Brain microvascular endothelial cell (primary cell): ENCODE results near the gene MLLT10.

Experiments
- DNase-seq: peaks from one replicate; pipeline ENCODE4 v3.0.0-alpha.2; 2020
- H3K27ac ChIP-seq: fragments of 250-450 bp; sonication (Bioruptor Pico); 2 replicates; pipeline ENCODE4 v1.5.1; 2020; ENCODE audit warnings: mild to moderate bottlenecking, moderate library complexity
- H3K27me3 ChIP-seq: fragments of 250-450 bp; sonication (Bioruptor Pico); replicated peaks from 2 replicates; pipeline ENCODE4 v1.5.1; 2020; ENCODE audit warnings: mild to moderate bottlenecking
- H3K36me3 ChIP-seq: fragments of 250-450 bp; sonication (Bioruptor Pico); replicated peaks from 2 replicates; pipeline ENCODE4 v1.5.1; 2020; ENCODE audit warnings: mild to moderate bottlenecking
- H3K4me3 ChIP-seq: 2 replicates; pipeline ENCODE4 v1.5.1; 2011; ENCODE audit warnings: low read depth, mild to moderate bottlenecking, control low read depth, low read length, moderate library complexity
- CTCF ChIP-seq: IDR thresholded peaks from 2 replicates; pipeline ENCODE4 v1.5.1; 2011; ENCODE audit warnings: low read depth, mild to moderate bottlenecking, moderate library complexity, low read length, control low read depth, inconsistent platforms; ENCODE audit errors: missing control alignments
- in situ Hi-C: cut with HindIII; loops from 2 replicates; pipeline ENCODE4 v1.10.0; 2017; ENCODE audit warnings: low sequenced_read_pairs, low pct_ligation_motif_present

MLLT10 gene

GRCh38 chr10:21721000-21721665 lies 187.1 kb downstream of the MLLT10 start:
- TF ChIP-seq CTCF: no peak
- H3K36me3 ChIP-seq: peaks cover 3% of the 10 kb centered on the region
- DNase-seq: no peak
- H3K27ac ChIP-seq: no peak overlapping the region
- in situ Hi-C loops: no loop called here
- H3K27me3 ChIP-seq: no peaks in the 10 kb centered on the region
- H3K4me3 ChIP-seq: no peak overlapping the region

- H3K4me3 ChIP-seq: no peak overlapping the region
- no peak overlapping the region for H3K27ac ChIP-seq
- in situ Hi-C loops: no loop called here
- DNase-seq: no peak
- H3K27me3 ChIP-seq: no peaks in the 10 kb centered on the region
- H3K36me3 ChIP-seq: peaks cover 3% of the 10 kb centered on the region
- TF ChIP-seq CTCF: no peak
Measured at GRCh38 chr10:21722209-21722608, 188.2 kb downstream of the MLLT10 start.

- H3K27me3 ChIP-seq: no peaks in the 10 kb centered on the region
- H3K36me3 ChIP-seq: no peaks in the 10 kb centered on the region
- in situ Hi-C loops: no loop called here
- no peak for TF ChIP-seq CTCF
- no peak for DNase-seq
- H3K4me3 ChIP-seq: no peak overlapping the region
- H3K27ac ChIP-seq: no peak overlapping the region
Measured at GRCh38 chr10:21724020-21724589, 190.1 kb downstream of the MLLT10 start.

GRCh38 chr10:21724687-21725367 lies 190.8 kb downstream of the MLLT10 start:
- in situ Hi-C loops: no loop called here
- DNase-seq: peak; percentile 100
- no peak for TF ChIP-seq CTCF

GRCh38 chr10:21726601-21727225 lies 192.7 kb downstream of the MLLT10 start:
- DNase-seq: no peak
- Histone ChIP-seq H3K27ac (no peak overlapping the region), H3K4me3 (no peak overlapping the region), H3K27me3 (no peaks in the 10 kb centered on the region), H3K36me3 (no peaks in the 10 kb centered on the region)
- no peak for TF ChIP-seq CTCF
- in situ Hi-C loops: no loop called here

More at GRCh38 chr10:21724687-21725367, 190.8 kb downstream of the MLLT10 start:
- Histone ChIP-seq H3K27me3 (no peaks in the 10 kb centered on the region), H3K36me3 (no peaks in the 10 kb centered on the region), H3K27ac (no peak overlapping the region), H3K4me3 (no peak overlapping the region)
